NK-92 (cell line): ENCODE measurements around the gene COL27A1.

Experiments
- DNase-seq: peaks from one replicate; lab custom pipeline; 2025; ENCODE audit not compliant: unreplicated experiment; lab: John Stamatoyannopoulos, UW

COL27A1 gene

GRCh38 chr9:114143234-114143633 lies 12.1 kb upstream of the COL27A1 start:
- no peak for DNase-seq

GRCh38 chr9:114146735-114147134 lies 8.6 kb upstream of the COL27A1 start:
- DNase-seq = no peak

GRCh38 chr9:114149181-114149580 lies 6.2 kb upstream of the COL27A1 start:
- DNase-seq = no peak

GRCh38 chr9:114149765-114150340 lies 5.5 kb upstream of the COL27A1 start:
- DNase-seq = no peak

- DNase-seq = no peak
Measured at GRCh38 chr9:114150608-114151007, 4.7 kb upstream of the COL27A1 start.

GRCh38 chr9:114151426-114151956 lies 3.8 kb upstream of the COL27A1 start:
- DNase-seq = no peak

GRCh38 chr9:114153761-114154599 lies 1.4 kb upstream of the COL27A1 start:
- no peak for DNase-seq

- DNase-seq = no peak
Measured at GRCh38 chr9:114154600-114155102, 686 bp upstream of the COL27A1 start.

- no peak for DNase-seq
Measured at GRCh38 chr9:114155995-114156656, 789 bp downstream of the COL27A1 start.

- DNase-seq = no peak
Measured at GRCh38 chr9:114156657-114157421, 1.5 kb downstream of the COL27A1 start.

GRCh38 chr9:114157516-114158176 lies 2.3 kb downstream of the COL27A1 start:
- no peak for DNase-seq

GRCh38 chr9:114158482-114159130 lies 3.3 kb downstream of the COL27A1 start:
- no peak for DNase-seq

- DNase-seq = no peak
Measured at GRCh38 chr9:114159691-114160090, 4.4 kb downstream of the COL27A1 start.

- DNase-seq = no peak
Measured at GRCh38 chr9:114161513-114161912, 6.2 kb downstream of the COL27A1 start.

GRCh38 chr9:114163517-114163951 lies 8.2 kb downstream of the COL27A1 start:
- no peak for DNase-seq

GRCh38 chr9:114164191-114164794 lies 9.0 kb downstream of the COL27A1 start:
- no peak for DNase-seq

GRCh38 chr9:114165407-114166102 lies 10.2 kb downstream of the COL27A1 start:
- no peak for DNase-seq

GRCh38 chr9:114166103-114166470 lies 10.8 kb downstream of the COL27A1 start:
- DNase-seq = no peak
